ENCODE data around the gene ZNF862.

- TF ChIP-seq CTCF (IDR thresholded peaks at IDR 0.05) (no peak), FOXK1 (CRISPR knock-in tag; IDR thresholded peaks at IDR 0.05) (no peak), IRF2 (CRISPR knock-in tag; IDR thresholded peaks at IDR 0.05; ENCODE audit: borderline replicate concordance, low read depth) (no peak), PREB (CRISPR knock-in tag; IDR thresholded peaks at IDR 0.05; ENCODE audit: borderline replicate concordance) (no peak), GABPB1 (CRISPR knock-in tag; IDR thresholded peaks at IDR 0.05) (no peak)
These were observed 25.3 kb downstream of the ZNF862 start for GRCh38 chr7:149863500-149863899.
